GM12875 (cell line): ENCODE data around the gene B4GALT2.

Source experiments
- H3K4me3 ChIP-seq: one replicate; pipeline ENCODE4 v1.5.1; 2011; ENCODE audit warnings: low read depth, low read length, control low read depth
- TF ChIP-seq, protein P1 (sequence below): IDR thresholded peaks from 2 replicates; pipeline ENCODE4 v1.5.1; 2011; ENCODE audit warnings: low read depth, mild to moderate bottlenecking, control low read depth, inconsistent platforms, low read length, moderate library complexity, borderline replicate concordance; ENCODE audit not compliant: insufficient read depth

The B4GALT2 gene

DNA sequence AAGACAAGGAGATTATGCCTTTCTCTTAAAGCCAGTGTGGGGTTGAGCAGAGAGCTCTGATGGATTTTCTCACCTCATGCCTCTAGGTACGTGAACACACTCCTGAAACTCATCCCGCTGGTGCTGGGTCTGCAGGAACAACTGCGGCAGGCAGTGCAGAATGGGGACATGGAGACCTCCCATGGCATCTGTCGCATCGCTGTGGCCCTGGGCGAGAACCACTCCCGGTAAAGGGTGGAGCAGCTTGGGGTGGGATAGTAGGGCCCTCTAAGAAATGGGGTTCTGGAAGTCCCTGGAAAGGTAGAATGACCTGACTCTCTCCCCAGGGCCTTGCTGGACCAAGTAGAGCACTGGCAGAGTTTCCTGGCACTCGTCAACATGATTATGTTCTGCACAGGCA lies 22.8 kb upstream of the B4GALT2 start:
- H3K4me3 ChIP-seq = no peak overlapping the region
- TF ChIP-seq, protein P1, sequence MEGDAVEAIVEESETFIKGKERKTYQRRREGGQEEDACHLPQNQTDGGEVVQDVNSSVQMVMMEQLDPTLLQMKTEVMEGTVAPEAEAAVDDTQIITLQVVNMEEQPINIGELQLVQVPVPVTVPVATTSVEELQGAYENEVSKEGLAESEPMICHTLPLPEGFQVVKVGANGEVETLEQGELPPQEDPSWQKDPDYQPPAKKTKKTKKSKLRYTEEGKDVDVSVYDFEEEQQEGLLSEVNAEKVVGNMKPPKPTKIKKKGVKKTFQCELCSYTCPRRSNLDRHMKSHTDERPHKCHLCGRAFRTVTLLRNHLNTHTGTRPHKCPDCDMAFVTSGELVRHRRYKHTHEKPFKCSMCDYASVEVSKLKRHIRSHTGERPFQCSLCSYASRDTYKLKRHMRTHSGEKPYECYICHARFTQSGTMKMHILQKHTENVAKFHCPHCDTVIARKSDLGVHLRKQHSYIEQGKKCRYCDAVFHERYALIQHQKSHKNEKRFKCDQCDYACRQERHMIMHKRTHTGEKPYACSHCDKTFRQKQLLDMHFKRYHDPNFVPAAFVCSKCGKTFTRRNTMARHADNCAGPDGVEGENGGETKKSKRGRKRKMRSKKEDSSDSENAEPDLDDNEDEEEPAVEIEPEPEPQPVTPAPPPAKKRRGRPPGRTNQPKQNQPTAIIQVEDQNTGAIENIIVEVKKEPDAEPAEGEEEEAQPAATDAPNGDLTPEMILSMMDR = no peak

- TF ChIP-seq, protein P1 = no peak
- H3K4me3 ChIP-seq = no peak overlapping the region
Measured at GRCh38 chr1:43957407-43958040, 21.5 kb upstream of the B4GALT2 start.

DNA sequence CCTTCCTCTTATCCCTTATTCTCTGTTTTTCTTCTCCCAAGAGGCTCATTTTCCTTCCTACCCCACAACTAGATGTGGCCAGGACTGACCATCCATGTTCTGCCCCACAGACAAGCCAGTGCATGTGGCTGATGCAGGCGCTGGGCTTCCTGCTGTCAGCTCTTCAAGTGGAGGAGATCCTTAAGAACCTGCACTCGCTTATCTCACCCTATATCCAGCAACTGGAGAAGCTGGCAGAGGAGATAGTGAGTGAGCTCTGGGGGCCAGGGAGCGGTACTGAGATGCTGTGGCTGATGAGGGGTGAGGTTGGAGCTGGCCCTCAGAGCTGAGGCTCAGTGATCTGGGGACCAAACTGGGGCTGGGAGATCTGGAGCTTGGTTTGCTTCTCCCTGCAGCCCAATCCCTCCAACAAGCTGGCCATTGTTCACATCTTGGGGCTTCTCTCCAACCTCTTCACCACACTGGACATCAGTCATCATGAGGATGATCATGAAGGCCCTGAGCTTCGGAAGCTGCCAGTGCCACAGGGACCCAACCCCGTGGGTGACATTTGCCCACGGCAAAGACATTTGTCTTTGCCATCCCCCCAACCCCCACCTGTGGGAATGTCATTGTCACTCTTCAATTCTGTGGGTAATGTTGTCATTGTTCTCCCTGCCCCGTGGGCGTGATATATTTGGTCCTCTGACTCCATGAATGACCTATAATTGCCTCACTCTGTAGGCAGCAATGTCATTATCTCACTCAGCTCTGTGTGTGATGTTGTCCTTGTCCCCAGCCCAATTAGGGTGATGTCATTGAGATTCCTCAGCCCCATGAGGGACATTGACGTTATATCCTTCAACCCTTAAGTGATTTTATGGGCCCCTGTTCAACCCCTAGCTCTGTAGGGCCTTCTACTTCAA lies 20.4 kb upstream of the B4GALT2 start:
- TF ChIP-seq, protein P1 = no peak
- no peak overlapping the region for H3K4me3 ChIP-seq

DNA sequence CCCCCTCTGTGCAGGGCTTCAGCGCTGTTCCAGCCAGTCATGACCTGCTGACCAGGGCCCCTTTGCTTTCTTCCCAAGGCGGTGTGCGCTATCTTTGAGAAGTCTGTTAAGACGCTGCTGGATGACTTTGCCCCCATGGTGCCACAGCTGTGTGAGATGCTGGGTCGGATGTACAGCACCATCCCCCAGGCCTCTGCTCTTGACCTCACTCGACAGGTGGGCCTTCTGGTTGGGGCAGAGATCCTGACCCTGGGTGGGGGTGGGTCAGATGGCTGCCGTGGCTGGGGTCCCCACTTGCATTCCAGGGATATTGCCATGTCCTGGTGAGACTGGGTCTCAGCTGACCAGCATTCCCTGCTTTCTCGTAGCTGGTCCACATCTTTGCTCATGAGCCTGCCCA lies 18.2 kb upstream of the B4GALT2 start:
- TF ChIP-seq, protein P1 = no peak
- no peak overlapping the region for H3K4me3 ChIP-seq

GRCh38 chr1:43961692-43962091 lies 17.3 kb upstream of the B4GALT2 start:
- H3K4me3 ChIP-seq = no peak overlapping the region
- TF ChIP-seq, protein P1 = no peak

GRCh38 chr1:43962324-43962723 lies 16.7 kb upstream of the B4GALT2 start:
- H3K4me3 ChIP-seq = no peak overlapping the region
- TF ChIP-seq, protein P1 = no peak

DNA sequence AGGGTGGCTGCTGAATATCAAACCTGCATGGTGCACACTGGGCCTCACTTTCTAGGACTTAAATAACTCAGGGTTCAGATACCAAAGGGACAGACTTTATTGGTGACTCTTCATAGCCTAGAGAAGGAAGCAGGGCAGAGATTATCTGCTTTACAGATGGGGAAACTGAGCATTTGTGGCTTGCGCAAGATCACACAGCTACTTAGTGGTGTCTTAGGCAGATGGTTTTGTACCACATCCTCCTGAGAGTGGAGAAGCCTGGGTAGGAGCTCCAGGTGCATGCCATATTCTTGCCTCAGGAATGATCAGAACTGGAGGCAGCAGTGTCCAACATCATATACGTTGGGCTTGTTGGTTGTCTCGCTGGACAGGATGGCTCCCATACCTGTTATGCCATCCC lies 16.0 kb upstream of the B4GALT2 start:
- H3K4me3 ChIP-seq = no peak overlapping the region
- TF ChIP-seq, protein P1 = no peak
